ENCODE measurements around the gene KIAA1217.
A peak's percentile ranks its signal among the peaks of the same experiment; 100 is the strongest.
"Not testable (repeated sequence)": the region's sequence is repeated elsewhere in the genome, so short reads cannot be mapped to it uniquely, and the experiment has no call there.

Gene KIAA1217

DNA sequence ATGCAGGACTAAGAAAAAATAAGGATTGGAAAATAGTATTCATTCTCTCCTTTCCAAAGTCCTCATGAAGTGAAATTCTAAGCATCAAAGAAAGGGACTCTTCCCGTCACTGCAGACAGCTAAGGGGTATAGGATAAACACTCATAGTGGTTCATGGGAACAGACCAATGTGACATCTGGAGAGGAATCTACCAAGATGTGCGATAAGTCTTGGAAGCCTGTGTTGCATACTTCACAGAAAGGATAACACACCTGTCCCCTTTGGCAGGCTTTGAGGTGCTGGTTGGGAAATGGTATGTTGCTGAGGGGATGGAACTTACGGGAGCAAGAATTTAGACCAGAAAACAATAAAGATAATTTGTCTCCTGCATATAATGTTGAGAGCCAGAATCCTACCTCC, 266.7 kb downstream of the KIAA1217 start:
- no peak for DNase-seq

DNA sequence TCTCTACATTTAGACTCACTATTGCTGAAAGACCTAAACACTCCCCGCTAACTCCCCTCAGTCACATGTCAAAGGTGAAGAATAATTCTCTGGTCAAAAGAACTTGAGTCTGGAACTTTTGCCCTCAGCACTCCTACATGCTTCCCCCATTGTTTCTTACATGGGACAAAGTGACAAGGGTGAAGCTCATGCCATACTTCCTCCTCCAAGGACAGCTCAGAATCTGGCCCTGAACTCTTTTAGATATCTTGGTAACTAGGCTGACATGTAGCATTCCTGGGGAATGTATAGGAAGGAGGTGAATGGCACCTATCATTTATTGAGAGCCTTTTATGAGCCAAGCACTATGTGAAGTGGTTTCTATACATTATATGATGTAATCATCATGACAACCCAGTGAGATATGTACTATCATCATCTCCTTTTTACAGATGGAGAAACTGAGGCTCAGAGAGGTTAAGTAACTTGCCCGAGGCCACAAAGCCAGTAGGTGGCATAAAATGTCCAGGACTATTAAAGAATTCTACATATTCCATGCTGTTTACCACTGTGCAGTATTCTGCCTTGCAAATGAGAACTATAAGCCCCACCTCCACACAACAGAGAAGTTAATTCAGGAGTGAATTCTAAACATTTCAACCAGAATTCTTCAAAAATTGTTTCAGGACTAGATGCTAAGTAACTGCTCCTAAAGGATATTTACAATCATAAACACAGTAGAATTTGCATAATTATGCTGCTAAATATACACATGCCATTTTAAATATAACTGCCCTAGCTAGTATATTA, 268.2 kb downstream of the KIAA1217 start:
- DNase-seq, result no peak

DNA sequence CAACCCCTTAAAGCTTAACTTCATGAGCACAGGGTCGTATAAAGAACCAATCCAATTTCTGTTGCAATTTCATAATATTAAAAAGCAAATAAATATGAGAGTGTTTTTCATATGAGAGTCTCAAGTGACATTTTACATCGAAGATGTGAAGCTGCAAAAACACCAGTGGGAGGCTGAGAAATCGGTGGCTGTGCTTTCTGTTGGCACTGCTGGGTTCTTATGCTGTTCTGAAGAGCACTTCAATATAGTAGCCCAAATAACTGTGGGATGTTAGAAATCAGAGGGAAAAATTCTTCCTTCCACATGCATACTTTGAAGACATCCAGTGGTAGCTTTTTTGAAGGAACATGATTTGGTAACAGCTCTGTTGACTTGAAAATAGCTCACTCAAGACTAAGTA, 269.0 kb downstream of the KIAA1217 start:
- no peak for DNase-seq

DNA sequence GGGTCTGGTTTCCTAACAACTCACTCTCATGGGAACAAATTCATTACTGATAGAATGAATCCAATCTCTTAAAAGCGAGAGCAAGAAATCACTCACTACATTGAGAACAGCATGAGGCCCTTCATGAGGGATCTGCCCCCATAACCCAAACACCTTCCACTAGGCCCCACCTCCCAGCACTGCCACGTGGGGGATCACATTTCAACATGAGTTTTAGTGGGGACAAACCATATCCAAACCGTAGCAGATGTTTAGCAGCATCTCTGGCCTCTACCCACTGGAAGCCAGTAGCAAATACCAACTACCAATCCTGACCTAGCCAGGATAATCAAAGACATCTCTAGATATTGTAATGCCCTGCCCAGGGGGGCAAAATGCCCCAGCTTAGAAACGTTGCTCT, 270.9 kb downstream of the KIAA1217 start:
- no peak for DNase-seq

DNA sequence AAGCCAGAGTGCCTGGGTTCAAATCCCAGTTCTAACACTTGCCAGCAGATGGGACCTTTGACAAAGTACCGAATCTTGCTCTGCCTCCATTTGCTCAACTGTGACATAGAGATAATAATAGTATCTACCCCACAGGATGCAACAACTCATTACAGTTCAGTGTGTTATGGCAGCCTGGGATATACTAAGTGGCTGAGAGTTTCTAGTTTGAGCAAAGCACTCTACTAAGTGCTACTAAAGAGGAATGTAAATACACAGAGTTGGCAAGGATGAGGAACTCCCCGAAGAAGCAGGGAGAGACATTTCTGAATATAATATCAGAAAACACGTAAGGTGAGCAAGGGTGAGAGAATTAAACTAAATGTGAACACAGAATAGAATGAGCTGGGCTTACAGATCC, 271.5 kb downstream of the KIAA1217 start:
- no peak for DNase-seq

DNA sequence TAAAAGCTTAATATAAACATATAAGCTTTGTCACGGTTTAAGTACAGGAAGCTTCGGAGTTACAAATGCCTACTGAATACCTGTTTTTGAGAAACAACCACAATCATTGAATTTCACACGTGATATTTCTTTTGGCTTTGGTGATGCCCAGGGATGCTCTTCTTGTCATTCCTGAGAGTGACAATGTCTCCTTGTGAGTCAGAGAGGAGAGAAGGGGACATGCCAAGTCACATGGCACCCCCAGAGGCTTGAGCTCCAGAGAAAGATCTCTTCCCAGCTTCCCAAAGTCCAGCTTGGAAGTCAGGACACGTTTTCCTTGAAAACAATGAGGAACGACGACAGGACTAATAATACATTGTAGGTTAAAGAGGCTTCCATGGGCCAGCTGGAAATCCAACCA, 272.3 kb downstream of the KIAA1217 start:
- DNase-seq, result no peak

DNA sequence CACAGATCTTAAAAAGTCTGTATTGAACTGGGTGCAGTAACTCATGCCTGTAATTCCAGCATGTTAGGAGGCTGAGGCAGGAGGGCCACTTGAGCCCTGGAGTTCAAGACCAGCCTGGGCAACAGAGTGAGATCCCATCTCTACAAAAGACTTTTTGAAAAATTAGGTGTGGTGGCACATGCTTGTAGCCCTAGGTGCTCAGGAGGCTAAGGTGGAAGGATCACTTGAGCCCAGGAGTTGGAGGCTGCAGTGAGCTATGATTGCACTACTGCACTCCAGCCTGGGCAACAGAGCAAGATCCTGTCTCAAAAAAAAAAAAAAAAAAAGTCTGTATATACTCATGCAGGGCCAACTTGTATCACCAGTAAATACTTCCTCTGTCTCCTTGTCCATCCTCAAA, 273.8 kb downstream of the KIAA1217 start:
- DNase-seq, result not testable (repeated sequence)

DNA sequence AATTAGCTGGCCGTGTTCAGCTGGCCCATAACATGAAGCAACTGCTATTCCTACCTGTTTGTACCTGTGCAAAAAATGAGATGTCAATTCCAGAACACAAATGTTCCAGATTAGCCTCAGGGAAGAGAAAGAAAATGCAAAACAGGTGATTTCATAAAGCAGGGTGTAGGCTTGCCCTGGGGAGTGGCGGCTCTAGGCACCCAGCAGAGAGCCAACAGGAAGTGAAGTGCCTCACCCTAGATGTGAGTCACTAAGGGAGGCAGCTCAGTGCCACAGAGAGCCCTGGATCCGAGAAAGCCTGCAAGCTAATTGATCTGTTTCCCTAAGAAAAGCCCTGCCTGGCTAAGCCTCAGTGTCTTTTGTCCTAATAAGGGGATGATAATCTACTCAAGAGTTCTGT, 274.8 kb downstream of the KIAA1217 start:
- DNase-seq, result no peak

DNA sequence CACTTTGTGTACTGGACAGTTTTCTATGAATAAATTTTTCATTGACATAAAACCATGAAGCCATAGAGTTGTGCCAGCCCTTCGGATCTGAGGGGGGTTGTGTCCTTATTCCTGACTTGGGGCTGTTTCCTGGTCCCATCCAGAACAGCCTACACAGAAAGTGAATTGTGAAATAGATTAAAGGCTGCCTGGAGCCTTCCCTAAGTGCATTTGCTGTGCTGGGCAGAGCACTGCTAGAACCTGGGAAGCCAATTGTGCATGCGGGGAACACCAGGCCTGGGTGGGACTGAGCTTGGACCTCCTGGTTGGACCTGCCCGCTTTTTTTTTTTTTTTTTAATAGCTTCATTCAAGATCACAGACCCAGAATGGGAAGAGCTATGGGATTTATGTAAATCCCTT, 275.8 kb downstream of the KIAA1217 start:
- DNase-seq, result no peak

DNA sequence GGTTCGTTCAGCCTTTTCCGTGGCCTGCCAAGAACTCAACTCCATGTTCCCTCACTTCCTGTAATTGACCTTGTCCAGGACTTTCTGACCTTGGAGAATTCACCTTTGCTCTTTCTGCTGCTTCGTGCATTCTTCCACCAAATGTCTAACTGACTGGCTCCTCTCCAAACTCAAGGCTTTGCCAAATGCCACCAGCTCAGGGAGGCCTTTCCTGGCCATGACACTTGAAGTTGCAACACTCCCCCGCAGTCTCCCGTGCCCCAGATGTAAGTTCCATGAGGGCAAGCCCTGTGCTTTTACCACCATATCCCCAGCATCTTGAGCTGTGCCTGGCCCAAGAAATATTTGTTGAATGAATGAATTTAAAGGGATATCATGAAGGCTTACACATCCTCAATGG, 276.4 kb downstream of the KIAA1217 start:
- DNase-seq, result no peak

DNA sequence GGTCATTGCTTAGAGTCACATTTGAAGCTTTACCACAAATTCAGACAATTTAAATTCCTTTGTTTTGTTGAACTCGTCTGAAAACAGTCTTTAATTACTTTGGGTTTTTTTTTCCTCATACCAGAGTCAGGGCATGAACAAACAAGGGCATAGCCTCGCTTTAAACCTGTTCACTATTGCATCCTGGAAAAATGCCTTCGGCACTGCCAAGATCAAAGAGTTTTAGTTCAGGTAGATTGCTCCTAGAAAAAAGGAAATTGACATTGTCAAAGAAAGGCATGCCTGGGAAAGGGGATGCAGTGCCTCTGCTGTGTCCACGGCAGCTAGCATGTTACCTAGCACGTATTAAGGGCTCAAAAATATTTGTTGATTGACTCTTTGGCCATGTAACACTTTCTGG, 279.7 kb downstream of the KIAA1217 start:
- DNase-seq, result no peak

DNA sequence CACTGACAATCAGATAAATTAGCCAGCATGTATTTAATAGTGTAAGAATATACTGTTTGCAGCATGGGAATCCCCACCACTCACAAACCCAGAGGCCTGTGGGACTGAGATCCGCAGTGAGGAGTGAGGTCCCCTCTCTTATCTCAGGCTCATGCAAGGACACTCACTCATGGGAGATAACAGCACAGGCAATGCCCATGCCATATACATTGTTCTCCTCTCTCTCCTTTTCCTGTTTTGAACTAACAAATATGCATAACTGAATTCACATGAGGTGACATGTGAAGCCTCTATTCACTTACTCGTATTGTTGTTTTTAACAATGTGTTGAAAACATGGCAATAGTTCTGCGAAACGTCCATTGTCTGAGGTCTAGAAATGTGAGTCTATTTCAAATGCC, 284.2 kb downstream of the KIAA1217 start:
- no peak for DNase-seq

DNA sequence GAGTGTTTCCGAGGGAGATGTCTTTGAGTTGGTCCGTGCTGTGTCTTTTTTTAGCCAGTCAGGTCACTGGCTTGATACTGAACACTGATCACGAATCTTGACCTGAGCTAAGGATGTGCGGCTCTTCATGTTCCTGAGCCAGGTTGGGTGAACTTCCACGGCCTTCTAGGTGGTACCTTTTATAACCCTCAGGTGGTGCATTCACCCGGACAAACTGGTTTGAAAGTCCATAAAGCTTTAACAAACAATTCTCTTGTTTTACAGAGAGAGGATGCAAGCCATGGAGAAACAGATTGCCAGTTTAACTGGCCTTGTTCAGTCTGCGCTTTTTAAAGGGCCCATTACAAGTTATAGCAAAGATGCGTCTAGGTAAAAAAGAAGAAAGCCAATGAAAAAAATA, 285.3 kb downstream of the KIAA1217 start:
- DNase-seq, result no peak

DNA sequence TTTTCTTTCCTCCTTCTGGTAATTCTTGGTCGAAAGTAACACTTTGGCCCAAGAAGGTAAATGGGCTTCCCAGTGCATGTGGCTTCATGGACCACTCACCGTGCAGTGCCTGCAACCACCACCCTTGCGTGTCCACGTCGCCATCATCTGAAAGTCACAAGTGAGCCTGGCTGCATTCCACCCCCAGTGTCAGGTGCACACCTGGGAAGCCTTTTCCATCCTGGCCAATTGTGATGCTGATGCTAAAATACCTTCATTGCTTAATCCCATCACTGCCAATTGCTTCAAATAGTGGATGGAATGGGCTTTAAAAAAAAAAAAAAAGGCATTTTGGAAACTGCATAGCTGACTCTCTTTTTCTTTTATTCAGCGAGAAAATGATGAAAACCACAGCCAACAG, 285.8 kb downstream of the KIAA1217 start:
- no peak for DNase-seq

DNA sequence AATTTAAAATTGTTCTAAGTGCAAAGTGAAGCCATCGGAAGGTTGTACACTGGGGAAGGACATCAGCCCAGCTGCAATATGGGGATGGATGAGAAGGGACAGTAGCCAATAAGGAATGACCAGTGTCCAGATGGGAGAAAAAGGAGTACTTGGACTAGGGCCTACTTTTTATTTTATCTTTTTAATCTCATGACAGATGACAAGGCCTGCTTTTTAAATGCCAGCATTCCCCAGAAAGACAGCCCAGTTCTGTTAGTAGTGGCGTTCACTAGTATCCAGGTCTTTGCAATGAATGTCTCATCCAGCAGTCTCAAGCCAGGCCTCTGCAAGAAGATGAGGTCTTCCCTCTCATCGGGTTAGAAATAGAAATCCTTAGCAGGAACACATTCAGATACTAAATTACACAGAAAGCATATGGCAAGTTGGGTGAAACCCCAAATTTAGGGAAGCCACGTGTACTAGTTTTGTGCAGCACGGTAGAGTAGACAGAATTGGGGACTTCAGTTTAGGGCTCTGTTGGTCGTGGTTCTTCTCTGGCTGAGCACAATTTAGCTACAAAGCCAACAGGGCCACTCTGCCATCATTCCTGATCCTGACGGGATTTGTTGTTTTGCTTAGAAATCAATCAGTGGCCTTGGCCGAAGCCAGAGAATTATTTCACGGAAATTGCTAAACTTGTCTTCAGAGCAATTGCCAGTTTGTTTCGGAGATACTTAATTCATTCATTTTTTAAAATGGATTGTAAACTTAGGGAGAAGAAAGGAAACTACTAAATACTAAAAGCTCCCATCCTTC, 286.9 kb downstream of the KIAA1217 start:
- DNase-seq, result no peak

DNA sequence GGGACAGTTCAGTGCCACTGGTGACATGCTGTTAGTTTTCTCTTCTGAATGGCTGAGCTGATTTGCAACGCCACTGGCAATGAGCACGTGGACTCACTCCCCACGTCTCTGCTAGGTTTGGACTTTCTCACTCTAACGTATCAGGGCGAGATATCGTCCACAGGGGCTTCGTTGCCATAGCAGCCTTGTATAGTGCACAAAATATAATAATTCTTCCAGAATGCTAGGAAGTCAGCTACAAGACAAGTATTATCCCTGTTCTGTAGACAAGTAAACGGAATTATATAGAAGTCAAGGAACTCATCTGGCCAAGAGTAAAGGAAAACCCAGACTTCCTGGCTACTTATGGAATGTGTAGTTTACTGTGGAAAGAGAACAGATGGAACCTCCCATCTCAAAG, 288.0 kb downstream of the KIAA1217 start:
- DNase-seq, result no peak

DNA sequence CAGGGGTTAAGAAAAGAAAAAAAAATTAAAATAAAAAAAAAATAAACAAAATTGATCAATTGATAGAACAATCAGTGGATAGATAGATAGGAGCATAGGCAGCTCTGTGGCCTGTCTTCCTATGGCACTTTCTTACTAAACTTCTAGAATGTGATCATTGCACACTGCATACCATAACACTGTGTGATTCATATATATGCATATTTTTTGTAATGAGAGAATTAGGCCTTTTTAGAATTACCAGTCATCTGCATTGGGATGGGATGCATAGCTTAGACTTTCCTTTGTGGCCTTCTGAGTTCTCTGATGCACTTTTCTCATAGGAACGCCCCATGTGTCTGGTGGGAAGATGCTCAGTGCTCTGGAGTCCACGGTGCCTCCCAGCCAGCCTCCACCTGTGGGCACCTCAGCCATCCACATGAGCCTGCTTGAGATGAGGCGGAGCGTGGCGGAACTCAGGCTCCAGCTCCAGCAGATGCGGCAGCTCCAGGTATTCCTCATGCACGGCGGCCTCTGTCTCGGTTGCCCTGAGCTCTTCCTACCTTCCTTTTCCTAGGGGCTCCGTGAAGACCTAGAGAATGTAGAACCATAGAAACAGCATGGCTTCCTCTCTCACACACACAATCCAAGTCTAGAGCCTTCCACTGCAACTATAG, 292.2 kb downstream of the KIAA1217 start:
- DNase-seq, result no peak

DNA sequence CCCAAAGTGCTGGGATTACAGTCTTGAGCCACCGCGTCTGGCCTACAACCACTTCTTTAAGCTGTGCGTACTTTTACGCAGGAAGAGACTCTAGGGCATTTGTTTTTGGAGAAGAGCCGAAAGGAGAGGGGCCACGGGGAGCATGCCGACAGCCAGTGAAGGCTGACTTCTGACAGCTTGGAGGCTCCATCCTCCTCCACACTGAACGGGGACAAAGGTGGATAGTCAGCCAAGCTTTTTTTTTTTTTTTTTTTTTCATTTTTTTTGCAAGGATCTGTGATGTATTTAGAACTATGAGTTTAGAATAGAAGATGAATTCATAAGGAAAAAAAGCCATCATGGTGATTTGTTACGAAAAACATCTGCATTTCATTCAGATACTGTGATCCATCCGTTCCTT, 293.1 kb downstream of the KIAA1217 start:
- DNase-seq, result no peak

DNA sequence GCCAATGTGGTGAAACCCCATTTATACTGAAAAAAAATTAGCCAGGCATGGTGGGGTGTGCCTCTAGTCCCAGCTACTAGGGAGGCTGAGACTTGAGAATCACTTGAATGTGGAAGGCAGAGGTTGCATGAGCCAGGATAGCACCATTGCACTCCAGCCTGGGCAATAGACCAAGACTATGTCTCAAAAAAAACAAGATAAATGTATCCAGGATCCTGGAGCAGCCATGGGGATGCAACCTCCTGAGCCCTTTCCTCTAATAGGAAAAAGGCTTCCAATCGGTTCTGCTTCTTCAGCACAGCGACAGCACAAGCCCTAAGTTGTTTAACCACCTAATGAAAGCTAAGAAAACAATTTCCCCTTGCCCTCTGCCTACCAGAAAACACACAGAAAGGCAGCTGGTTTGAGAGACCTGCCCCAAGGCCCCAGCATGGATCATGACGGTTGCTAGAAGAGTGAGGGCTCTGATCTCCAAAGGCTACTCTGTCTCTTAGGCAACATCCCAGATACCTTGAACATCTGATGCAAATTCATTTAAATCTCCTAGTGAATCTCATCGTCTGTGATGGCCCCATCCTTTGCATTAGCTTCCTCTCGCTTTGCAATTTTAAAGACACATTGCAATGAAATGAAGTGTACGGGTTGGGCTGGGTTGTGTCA, 294.0 kb downstream of the KIAA1217 start:
- DNase-seq, result no peak

DNA sequence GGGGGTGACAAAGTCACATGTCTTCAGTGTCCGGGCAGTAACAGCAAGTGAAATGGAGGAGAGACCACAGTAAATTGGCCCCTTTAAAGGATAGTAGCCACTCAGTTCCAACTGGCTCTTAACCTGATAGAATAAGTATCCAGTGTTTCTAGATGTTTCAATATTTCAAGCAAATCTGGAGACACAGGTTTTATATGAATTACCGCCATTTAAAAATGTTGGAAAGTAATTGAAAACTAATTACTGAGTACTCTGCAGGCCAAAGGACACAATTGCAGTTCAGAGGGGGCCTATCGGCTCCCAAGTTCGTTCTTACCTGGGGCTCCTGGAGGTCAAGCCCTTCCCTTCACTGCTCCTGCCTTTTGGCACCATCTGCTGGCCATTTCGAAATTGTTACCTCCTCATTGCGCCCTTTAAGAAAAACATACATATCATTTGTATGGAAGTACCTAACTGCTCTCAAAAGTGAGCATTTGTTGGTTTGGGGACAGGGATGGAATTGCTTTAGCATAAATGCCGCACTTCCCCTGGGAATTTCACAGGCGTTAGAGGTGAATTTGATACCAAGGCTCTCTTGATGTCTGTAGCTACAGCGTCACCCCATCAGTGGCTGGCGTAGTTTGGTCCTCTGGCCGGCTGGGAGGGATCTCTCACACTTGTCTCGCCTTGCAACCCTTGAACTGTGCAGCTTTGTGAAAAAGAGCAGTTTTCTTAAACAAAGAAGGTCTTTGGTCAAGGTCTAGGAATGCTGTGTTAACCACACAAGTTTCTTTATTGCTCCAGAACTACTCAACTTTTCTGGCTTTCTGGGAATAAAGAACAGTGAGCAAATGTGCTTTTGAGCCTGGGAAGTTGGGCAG, 294.8 kb downstream of the KIAA1217 start:
- peak; percentile 56 for DNase-seq

DNA sequence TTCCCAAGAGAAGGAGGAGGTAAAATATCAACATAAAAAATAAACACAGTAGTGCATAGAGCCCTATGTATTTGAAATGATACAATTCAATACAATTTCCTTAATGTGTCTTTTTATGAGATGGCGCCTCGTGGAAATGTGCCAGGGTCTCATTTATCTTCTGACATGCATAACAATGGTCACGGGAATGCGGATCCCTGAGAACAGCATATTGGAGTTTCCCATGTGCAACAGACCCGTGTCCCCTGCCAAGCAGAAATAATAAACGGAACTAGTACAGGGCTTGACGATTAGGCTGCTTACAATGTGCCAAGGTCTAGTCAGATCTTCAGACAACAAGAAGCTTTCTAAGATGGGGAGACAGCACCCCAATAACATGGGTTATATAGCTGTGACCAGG, 296.8 kb downstream of the KIAA1217 start:
- DNase-seq, result no peak

DNA sequence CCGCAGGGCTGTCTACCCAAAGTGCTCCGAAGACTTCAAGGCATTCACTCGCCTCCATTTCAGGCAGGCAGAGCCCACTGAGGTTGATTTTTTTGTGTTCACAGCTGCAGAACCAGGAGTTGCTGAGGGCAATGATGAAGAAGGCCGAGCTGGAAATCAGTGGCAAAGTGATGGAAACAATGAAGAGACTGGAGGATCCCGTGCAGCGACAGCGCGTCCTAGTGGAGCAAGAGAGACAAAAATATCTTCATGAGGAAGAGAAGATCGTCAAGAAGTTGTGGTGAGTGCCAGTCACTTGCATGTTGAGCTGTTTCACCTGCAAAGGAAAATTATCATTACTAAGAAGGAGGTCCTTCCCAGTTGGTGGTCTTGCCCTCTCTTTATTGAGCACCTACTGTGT, 304.2 kb downstream of the KIAA1217 start:
- DNase-seq, result no peak

Measured in activated CD8-positive, alpha-beta memory T cell treated with anti-CD3 and anti-CD28 coated beads, Interleukin-2, amount 50 U/mL, for 48 hours (primary cell).